ENCODE measurements around the gene FAM149B1. TPM values are rescaled to one million over a fixed set of nuclear protein-coding genes. Genes with fewer than 3 reads are reported as not detected.

The FAM149B1 gene
- total and polyA plus RNA-seq, 2 of the 13 experiments (the other 11 are each of a cell fraction or from before 2014, with no cell fraction given) = 9.3 to 16.8 TPM

GRCh38 chr10:73246646-73247508, 79.0 kb downstream of the FAM149B1 start, which contains the start of gene DNAJC9 (continued):
- TF ChIP-seq ZNF878 (CRISPR knock-in tag; IDR thresholded peaks at IDR 0.05) = peak; percentile 97
- 0 out of 2 replicates have a peak, but pooled peaks have one; percentile 80 for TF ChIP-seq CREBL2 (CRISPR knock-in tag; IDR thresholded peaks at IDR 0.05; ENCODE audit: borderline replicate concordance)
- TF ChIP-seq PREB (CRISPR knock-in tag; IDR thresholded peaks at IDR 0.05) = no peak
- no peak for TF ChIP-seq JARID2 (CRISPR knock-in tag; IDR thresholded peaks at IDR 0.05; ENCODE audit: insufficient replicate concordance)
- TF ChIP-seq FOXA3 (CRISPR knock-in tag; IDR thresholded peaks at IDR 0.05) = peak; percentile 60; the same call in 1 of the 2 replicates
- peak; percentile 71; the same call in 1 of the 2 replicates for TF ChIP-seq ATF5 (CRISPR knock-in tag; IDR thresholded peaks at IDR 0.05; ENCODE audit: low read depth)
- TF ChIP-seq ZNF678 (CRISPR knock-in tag; IDR thresholded peaks at IDR 0.05) = 0 out of 2 replicates have a peak, but pooled peaks have one; percentile 69
- no peak for TF ChIP-seq NR2F6 (IDR thresholded peaks at IDR 0.05)
- peak; percentile 49; the same call in 1 of the 2 replicates for TF ChIP-seq NR2F6 (CRISPR knock-in tag; IDR thresholded peaks at IDR 0.05)
- TF ChIP-seq TEF (CRISPR knock-in tag; IDR thresholded peaks at IDR 0.05) = no peak
- TF ChIP-seq ZZZ3 (CRISPR knock-in tag; IDR thresholded peaks at IDR 0.05; ENCODE audit: borderline replicate concordance) = peak; percentile 61; the same call in 1 of the 2 replicates
- TF ChIP-seq HMGXB3 (CRISPR knock-in tag; IDR thresholded peaks at IDR 0.05; ENCODE audit: borderline replicate concordance) = peak; percentile 83; the same call in 1 of the 2 replicates
- peak; percentile 79 for TF ChIP-seq ZNF609 (CRISPR knock-in tag; IDR thresholded peaks at IDR 0.05; ENCODE audit: borderline replicate concordance)
- peak; percentile 87; the same call in 1 of the 2 replicates for TF ChIP-seq ZNF615 (CRISPR knock-in tag; IDR thresholded peaks at IDR 0.05; ENCODE audit: borderline replicate concordance)
- peak; percentile 60; the same call in 1 of the 2 replicates for TF ChIP-seq JUN (CRISPR knock-in tag; IDR thresholded peaks at IDR 0.05)

All from HepG2 (cell line).